ENCODE data around the gene XG.

- TF ChIP-seq, protein P1, sequence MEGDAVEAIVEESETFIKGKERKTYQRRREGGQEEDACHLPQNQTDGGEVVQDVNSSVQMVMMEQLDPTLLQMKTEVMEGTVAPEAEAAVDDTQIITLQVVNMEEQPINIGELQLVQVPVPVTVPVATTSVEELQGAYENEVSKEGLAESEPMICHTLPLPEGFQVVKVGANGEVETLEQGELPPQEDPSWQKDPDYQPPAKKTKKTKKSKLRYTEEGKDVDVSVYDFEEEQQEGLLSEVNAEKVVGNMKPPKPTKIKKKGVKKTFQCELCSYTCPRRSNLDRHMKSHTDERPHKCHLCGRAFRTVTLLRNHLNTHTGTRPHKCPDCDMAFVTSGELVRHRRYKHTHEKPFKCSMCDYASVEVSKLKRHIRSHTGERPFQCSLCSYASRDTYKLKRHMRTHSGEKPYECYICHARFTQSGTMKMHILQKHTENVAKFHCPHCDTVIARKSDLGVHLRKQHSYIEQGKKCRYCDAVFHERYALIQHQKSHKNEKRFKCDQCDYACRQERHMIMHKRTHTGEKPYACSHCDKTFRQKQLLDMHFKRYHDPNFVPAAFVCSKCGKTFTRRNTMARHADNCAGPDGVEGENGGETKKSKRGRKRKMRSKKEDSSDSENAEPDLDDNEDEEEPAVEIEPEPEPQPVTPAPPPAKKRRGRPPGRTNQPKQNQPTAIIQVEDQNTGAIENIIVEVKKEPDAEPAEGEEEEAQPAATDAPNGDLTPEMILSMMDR (conservative IDR thresholded peaks at IDR 0.05; ENCODE audit: low read depth, low read length): no peak
- no peak for TF ChIP-seq MXI1 (IDR thresholded peaks at IDR 0.05; ENCODE audit: borderline replicate concordance, low read depth, low read length)
These were observed 65.2 kb downstream of the XG start for GRCh38 chrX:2817036-2817435.

All from IMR-90 (cell line).